ENCODE data around the gene OR10V1. TPM values are rescaled to one million over a fixed set of nuclear protein-coding genes. Genes with fewer than 3 reads are reported as not detected.

The OR10V1 gene
- total RNA-seq, 6 experiments from 2014 or later, result not detected

DNA sequence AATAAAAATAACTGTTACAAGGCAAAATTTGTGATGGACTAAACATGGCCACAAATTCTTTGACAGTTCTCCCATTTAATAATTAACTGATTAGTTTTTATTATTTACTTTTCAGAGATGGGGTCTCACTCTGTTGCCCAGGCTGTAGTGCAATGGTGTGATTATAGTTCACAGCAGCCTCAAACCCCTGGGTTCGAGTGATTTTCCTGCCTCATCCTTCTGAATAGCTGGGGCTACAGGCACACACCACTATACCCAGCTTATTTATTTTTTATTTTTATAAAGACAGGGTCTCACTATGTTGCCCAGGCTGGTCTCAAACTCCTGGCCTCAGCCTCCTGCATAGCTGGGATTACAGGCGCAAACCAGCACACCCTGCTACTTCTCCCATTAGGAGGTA is 40.4 kb downstream of the OR10V1 start:
- no peak for DNase-seq
- H3K36me3 Mint-ChIP-seq (ENCODE audit: low read depth), result no peaks in the 10 kb centered on the region
- peaks cover 1% of the 10 kb centered on the region; the same call in 1 of the 2 replicates for H3K27me3 Mint-ChIP-seq (ENCODE audit: insufficient read depth)
- TF ChIP-seq CTCF (IDR thresholded peaks at IDR 0.05), result no peak
- H3K4me3 Mint-ChIP-seq, result no peak overlapping the region
- peaks cover 17% of the 10 kb centered on the region for H3K4me1 Mint-ChIP-seq (ENCODE audit: low read depth)
- H3K27ac Mint-ChIP-seq, result no peak overlapping the region
- no peaks in the 10 kb centered on the region for H3K9me3 Mint-ChIP-seq

DNA sequence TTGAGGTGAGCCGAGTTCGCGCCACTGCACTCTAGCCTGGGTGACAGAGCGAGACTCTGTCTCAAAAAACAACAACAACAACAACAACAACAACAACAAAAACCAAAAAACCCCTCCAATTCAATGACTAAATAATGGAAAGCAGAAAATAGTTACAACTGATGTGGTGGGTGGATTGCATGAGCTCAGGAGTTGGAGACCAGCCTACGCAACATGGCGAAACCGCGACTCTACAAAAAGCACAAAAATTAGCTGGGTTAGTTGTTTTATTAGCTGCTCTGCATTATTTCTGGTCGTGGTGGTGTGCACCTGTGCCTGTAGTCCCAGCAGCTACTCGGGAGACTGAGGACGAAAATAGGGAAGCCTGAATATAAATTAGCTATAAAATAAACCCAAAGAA is 42.2 kb downstream of the OR10V1 start:
- peaks cover 8% of the 10 kb centered on the region for H3K36me3 Mint-ChIP-seq (ENCODE audit: low read depth)
- DNase-seq, result no peak
- H3K9me3 Mint-ChIP-seq, result no peaks in the 10 kb centered on the region
- H3K4me3 Mint-ChIP-seq, result no peak overlapping the region
- H3K27ac Mint-ChIP-seq, result no peak overlapping the region
- no peak for TF ChIP-seq CTCF (IDR thresholded peaks at IDR 0.05)
- no peaks in the 10 kb centered on the region for H3K27me3 Mint-ChIP-seq (ENCODE audit: insufficient read depth)
- peaks cover 27% of the 10 kb centered on the region for H3K4me1 Mint-ChIP-seq (ENCODE audit: low read depth)

DNA sequence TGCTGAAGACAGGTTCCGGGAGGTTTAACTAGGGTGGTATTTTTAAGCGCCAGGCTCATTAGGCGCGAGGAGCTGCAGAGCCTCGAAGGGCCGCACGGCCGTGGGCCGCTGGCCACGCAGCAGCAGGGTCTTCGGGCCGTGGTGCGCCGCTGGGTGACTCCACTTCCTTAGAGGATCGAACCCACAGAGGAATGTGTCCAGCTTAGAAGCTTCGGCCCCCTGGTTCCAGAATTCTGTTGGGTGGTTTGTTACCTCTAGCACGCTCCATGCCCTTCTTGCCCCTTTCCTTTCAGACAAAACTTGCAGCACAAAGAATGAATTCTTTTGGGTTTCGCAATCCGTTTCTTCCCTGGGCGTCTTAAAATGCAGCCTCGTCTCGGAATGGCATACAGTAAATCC is 44.0 kb downstream of the OR10V1 start:
- H3K27ac Mint-ChIP-seq, result peak overlapping the region; percentile 100
- DNase-seq, result peak; percentile 44
- no peaks in the 10 kb centered on the region for H3K9me3 Mint-ChIP-seq
- no peak for TF ChIP-seq CTCF (IDR thresholded peaks at IDR 0.05)
- H3K36me3 Mint-ChIP-seq (ENCODE audit: low read depth), result peaks cover 16% of the 10 kb centered on the region
- peak overlapping the region; percentile 99 for H3K4me3 Mint-ChIP-seq
- H3K27me3 Mint-ChIP-seq (ENCODE audit: insufficient read depth), result no peaks in the 10 kb centered on the region
- H3K4me1 Mint-ChIP-seq (ENCODE audit: low read depth), result peaks cover 34% of the 10 kb centered on the region

- peak; percentile 98 for DNase-seq
- TF ChIP-seq CTCF (IDR thresholded peaks at IDR 0.05), result no peak
- Mint-ChIP-seq H3K36me3 (ENCODE audit: low read depth) (peaks cover 17% of the 10 kb centered on the region), H3K4me3 (peak within 1 kb of the TSS; percentile 99), H3K27me3 (ENCODE audit: insufficient read depth) (no peaks in the 10 kb centered on the region), H3K27ac (peak within 1 kb of the TSS; percentile 100), H3K4me1 (ENCODE audit: low read depth) (peaks cover 35% of the 10 kb centered on the region), H3K9me3 (no peaks in the 10 kb centered on the region)
These were observed 44.6 kb downstream of the OR10V1 start, which contains the start of gene PATL1 for GRCh38 chr11:59668950-59669610. Gene PATL1 (minus strand): TSS chr11:59669037. CDS start chr11:59668895, 142 bp downstream.

GRCh38 chr11:59668188-59668949 is 45.3 kb downstream of the OR10V1 start:
- DNase-seq, result peak; percentile 18
- Mint-ChIP-seq H3K36me3 (ENCODE audit: low read depth) (peaks cover 17% of the 10 kb centered on the region), H3K4me1 (ENCODE audit: low read depth) (peaks cover 35% of the 10 kb centered on the region), H3K4me3 (peak overlapping the region; percentile 99), H3K27ac (peak overlapping the region; percentile 84), H3K9me3 (no peaks in the 10 kb centered on the region), H3K27me3 (ENCODE audit: insufficient read depth) (no peaks in the 10 kb centered on the region)
- TF ChIP-seq CTCF (IDR thresholded peaks at IDR 0.05), result peak; percentile 58
